Stimulated activated CD8-positive, alpha-beta memory T cell treated with anti-CD3 and anti-CD28 coated beads, Interleukin-4, amount 100 ng/mL, for 4 hours (primary cell): ENCODE measurements around the gene NAAA.
"Not testable (repeated sequence)": the region's sequence is repeated elsewhere in the genome, so short reads cannot be mapped to it uniquely, and the experiment has no call there.

Source experiments
- DNase-seq, 2 donors: peaks; one replicate each; pipeline ENCODE4 v3.0.0-alpha.2; 2020; ENCODE audit warnings: low read depth in 2 of 2, low spot score in 1 of 2

NAAA gene

DNA sequence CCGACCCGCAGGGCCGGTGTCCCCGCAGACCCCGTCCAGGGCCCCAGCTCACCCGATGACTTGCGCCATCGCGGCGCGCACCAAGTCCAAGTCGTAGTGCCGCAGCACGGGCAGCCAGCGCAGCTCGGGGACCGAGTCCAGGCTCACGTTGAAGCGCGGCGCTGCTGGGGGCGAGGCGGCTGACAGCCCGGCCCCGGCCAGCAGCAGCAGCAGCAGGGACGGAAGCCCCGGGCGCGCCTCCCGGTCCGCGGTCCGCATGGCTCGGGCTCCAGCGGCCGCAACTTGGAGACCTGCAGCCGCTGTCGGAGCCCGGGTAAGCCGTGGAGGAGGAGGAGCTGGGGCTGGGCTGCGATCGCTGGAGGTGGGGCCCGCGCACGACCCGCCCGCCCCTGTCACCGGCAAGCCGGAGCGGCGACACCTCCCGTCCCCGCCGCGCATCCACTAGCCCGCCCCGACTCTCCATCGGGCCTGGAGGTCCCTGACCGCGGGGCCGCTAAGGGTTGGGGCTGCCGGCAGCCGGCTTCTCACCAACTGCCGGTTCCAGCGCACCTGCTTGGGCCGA is at the start of gene NAAA:
Gene NAAA, minus strand, starts transcription at position 322 of the 562 bp plus-strand sequence. Its CDS starts 64 bp downstream, at position 258.
- peak; percentile 40 to 56 for DNase-seq

DNA sequence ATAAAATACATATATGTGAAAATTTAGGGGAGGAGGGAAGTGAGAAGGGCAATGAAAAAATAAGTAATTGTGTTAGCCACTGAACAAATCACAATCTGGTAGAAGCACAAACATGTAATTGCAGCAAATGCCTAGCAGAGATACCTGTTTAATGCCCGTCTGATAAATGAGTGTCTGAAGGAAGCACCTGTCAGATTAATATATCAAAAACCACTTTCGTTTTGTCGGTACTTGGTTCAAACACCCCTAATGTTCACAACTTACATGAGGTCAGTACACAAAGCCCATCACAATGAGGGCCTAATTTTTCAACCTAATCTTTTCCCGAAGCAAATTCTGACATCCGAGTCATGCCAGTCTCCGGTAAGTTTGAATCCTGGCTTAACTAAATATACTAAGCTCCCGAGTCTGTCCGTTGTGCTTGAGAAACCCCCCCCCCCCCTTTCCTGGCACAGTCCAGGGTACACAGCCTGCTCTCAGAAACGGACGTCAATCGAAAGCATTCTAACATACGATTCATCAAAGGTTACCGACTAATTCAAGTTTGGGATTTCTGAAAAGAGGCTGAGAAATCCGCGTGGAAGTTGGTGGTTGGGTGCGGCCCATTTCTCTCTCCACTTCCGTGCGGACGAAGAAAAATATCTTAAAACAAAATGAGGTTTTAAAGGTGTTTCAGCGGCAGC is 49.2 kb upstream of the NAAA start:
- DNase-seq = no peak

DNA sequence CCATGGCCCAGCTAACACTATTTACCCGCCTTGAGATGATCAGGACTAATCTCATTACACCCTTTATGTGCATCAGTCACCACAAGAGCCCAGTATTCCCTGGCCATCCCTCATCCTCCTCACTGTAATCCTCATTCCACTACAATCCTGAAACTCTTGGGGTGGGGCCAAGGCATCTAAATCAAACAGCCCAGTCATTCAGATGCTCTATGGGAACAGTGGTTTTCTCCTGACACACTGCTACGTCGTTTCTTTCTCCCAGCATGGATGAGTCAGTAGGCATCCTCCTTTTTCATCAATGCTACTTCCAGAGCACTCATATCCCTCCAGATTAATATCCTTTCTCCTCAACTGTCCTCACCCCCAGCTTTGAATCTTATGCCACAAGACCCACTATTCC is 44.3 kb upstream of the NAAA start:
- no peak for DNase-seq

DNA sequence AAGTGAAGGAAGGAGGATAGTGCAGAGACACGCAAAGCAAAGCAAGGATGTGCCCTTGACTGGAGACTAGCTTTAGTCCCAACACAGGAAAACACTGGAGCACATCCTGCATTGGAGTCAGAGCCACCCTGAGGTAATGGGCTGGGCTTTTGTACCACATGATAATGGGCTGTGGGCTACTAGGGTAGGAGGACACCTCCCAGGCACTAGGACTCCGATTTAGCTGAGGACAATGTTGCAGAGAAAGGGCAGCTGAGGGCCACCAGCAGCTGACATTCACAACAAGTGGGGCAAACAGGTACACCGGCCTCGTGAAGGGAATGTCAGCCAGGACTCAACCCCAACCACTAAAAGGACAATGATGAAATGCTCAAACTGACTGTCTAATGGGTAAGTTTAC is 39.8 kb upstream of the NAAA start:
- DNase-seq = no peak

DNA sequence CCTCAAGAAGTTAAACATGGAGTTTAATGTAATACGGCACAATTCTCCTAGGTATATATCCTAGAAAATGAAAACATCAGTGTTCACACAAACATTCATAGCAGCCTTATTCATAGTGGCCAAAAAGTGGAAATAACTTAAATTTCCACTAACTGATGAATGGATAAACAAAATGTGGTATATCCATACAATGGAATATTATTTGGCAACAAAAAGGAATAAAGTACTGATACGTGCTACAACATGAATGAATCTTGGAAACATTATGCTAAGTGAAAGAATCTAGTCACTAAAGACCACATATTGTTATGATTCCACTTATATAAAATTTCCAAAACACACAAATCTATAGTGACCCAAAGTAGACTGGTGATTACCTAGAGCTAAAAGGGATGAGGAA is 35.4 kb upstream of the NAAA start:
- DNase-seq = no peak

DNA sequence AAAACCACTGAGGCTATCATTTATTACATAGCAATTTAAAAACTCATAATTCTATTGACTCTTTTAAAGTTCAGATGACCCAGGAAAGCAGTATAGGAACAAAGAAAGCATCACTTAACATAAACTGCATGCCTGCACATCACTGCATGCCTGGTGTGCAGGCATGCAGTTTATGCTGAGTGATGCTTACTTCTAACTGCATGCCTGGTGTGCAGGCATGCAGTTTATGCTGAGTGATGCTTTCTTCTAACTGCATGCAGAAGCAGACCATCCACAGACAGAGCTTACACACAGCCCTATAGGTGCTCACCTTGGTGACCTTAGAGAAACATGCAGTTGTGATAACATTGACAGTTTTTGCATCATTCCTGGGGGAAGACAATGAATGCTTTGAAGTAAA is 33.0 kb upstream of the NAAA start:
- DNase-seq = no peak

DNA sequence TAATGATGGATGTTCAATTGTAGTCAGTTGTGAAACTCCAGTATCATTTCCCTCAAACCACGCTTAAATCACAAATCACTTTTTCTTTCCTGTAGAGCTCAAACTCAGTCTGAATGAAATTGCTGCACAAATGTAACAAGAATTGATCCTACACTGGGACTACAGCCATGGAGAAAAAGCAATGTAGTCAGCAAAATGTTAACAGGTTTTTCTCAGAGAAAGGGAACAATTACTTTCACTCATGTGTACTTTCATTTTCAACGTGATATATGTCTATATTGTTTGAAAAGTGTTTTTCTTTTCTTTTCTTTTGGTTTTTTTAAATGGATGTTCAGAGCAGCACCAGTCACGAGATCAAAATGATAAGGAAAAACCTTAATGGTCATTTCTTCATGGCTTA is 27.3 kb upstream of the NAAA start:
- no peak for DNase-seq

DNA sequence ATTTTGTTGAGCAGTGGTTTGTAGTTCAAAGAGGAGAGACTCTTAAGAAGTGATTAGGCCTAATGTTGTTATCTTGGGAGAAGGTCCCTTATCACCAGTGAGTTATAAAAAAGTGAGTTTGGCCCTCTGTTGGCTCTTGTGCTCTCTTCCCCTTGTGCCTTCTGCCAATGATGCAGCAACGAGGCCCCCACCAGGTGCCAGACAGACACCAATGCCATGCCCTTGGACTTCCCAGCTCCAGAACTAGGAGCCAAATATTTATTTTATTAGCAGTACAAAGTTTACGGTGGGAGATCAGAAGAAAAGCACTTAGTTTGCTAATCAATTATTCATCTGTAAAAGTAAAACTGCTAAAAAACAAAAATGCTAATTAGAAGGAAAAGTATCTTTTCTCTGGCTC is 22.7 kb upstream of the NAAA start:
- DNase-seq = no peak

DNA sequence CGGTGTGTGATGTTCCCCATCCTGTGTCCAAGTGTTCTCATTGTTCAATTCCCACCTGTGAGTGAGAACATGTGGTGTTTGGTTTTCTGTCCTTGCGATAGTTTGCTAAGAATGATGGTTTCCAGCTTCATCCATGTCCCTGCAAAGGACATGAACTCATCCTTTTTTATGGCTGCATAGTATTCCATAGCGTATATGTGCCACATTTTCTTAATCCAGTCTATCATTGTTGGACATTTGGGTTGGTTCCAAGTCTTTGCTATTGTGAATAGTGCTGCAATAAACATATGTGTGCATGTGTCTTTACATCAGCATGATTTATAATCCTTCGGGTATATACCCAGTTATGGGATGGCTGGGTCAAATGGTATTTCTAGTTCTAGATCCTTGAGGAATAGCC is 21.3 kb upstream of the NAAA start:
- not testable (repeated sequence) for DNase-seq

DNA sequence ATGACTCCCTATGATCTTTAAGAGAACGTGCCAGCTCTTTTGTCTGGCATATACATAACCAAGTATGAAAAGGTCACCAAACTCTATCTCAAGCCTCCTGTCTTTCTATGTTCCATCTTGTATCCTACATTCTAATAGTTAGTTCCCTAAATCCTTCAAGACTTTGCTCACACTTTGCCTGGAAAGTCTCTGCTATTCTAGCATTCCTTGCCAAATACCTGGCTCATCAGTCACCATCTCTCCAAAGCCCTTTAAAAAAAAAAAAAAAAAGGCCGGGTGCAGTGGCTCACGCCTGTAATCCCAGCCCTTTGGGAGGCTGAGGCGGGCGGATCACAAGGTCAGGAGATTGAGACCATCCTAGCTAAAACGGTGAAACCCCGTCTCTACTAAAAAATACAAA is 17.7 kb upstream of the NAAA start:
- not testable (repeated sequence) for DNase-seq

DNA sequence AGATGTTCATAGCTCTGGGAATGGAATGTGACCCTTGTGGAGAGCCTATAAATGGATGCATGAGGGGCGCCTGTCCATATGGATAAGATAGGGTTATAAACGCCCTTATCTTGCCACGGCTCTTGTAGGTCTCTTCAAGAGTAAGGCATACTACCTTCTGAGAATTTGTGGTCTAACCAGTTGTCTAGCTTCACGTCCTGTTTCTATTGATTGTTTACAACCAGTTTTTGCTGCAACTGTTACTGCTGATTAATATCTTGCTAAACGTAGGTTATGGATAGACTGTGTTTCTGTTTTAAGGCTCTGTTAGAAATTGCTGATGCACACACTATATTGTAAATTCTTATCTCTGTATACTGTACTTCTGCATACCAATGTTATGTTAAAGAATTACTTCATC is 14.0 kb upstream of the NAAA start:
- not testable (repeated sequence) for DNase-seq

DNA sequence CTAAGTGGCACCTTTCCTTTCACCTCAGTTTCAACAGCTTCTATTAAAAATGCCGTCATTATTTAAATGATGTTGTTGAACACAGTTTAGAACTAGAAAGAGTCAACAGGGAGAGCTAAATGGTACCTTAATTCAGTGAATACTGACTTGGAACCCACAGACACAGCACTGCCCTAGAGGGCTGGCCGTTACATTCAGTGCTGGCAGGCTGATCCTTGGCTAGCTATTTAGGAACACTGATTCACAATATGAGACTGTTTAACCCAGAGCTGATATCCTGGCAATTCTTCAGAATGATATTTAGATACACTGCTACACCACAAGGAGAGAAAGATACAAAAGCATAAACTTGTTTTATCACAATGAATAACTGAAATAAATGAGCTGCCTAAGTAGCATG is 12.7 kb upstream of the NAAA start:
- no peak for DNase-seq

DNA sequence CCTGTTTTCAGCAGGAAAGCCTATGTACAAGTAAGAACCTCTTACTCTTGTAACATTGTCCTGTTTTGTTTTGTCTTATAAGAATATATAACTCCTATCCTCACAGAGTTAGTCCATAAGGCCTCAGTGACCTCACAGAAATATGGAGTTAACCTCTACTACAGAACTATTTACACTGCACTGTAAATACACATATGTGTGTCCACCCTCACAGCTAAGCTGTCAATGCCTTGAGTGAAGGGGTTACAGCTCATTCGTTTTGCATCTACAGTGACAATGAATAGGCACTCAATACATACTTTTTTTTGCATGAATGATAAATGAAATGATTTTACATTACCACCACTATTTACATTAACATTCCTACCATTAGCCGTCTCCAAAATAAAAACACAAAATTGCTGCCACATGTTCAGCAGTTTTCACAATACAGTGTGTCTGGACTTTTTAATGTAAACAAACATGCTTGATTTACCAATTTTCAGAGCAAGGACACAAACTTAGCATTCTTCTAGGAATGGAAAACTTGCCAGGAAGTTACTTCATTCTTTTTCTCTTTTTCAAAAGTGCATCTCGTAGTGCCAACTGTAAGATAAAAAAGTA is 9.5 kb upstream of the NAAA start:
- no peak for DNase-seq

DNA sequence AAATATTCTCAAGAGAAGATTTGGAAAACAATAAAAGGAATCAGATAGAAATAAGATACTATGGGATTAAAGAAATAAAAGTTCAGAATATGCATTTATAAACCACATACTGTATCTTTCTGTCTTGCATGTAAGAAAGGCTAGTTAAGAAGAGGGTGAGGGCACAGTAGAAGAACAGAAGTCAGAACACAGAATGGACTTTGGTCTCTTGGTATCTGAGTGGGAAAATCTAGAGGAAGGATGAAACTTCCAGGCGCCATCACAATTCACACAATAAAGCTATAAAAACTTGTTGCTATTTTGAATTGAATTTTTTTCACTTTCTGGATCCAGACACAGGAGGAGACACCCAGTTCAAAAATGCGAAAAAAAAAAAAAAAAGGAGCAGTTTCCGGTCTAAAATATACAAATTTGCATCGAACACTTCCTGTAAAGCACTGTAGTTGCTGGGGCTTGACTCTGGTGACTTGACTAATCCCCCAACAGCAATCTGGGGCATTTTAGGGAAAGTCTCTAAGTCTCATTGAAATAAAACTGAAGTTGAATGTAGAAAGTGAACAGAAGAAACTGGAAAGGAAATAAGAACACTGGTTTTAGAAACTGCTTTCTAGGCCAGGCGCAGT is 8.1 kb upstream of the NAAA start:
- DNase-seq = no peak

DNA sequence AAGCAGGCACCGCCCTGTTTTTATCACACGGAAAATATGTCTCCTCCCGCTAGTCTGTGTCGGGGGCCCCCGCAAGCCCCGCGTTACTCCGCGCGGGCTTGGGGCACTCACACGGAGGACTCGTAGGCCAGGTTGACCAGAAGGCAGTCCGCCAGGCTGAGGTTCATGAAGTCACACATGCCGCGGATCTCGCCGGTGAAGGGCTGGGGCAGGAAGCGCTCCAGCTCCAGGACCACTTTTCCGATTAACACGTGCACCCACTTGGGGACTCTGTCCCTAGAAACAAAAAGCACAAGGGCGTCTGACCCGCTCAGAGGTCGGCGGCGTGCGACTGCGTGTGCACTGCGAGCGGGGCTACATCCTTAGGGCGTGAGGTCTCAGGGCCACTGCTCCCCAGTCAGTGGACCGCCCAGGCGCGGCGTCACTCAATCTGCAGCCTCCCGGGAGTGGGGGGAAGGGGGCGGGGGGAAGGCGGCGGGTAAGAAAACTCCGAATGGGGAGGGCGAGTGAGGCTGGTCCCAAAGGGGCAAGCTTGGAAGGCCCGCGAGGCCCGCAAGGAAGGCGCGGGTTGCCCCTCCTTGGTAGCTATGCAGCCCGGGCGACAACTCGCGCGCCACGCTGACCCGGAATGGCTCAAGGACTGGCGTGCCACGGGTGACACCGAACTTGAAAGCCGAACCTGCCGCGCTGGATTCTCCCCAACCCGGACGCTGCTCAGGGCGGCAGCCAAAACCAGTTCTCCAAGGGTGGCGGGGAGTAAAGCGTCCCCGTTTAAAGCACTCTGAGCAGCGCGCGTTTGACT is 722 bp downstream of the NAAA start:
- peak; percentile 36 to 51 for DNase-seq

DNA sequence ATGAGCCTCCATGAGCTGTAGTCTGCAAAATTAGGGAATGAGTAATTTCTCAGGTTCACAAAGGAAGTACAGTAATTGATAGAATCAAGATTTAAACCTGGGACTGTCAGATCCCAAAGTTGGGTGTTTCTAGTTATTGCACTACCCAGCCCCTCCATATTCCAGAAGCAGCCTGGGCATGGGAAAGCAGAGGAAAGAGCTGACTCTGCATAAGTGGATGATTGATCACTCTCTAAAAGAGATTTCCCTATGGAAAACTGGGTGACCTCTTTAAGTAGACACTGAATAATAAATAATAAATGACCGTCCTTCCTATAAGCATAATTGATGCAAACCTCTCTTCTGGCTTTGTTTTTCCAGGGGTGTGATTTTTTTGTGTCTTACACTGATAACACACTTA is 5.2 kb downstream of the NAAA start:
- no peak for DNase-seq

DNA sequence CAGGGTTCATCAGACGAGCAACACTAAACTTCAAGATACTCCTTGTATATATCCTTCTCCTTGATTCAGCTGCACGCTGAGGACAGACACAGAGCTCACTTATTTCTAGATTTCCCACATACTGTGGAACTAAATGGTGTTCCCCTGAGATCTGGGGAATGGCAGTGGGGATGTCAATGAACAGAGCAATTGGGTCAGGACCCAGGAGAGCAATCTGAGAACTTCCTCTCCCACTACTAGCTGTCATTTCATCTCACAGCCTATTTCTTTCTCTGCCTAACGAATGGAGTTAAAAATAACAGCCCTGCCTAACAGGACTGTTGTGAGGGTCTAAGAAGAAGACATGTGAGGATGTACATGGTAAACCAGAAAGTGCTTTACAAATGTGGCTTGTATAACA is 10.7 kb downstream of the NAAA start:
- no peak for DNase-seq

DNA sequence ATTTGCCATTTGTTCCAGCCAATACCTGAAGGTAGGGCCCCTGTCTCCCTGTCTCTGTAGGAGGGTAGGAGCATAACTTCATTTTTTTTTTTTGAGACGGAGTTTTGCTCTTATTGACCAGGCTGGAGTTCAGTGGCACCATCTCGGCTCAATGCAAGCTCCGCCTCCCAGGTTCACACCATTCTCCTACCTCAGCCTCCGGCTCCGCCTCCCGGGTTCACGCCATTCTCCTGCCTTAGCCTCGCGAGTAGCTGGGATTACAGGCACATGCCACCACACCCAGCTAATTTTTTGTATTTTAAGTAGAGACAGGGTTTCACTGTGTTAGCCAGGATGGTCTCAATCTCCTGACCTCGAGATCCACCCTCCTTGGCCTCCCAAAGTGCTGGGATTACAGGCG is 15.9 kb downstream of the NAAA start:
- DNase-seq = not testable (repeated sequence)

DNA sequence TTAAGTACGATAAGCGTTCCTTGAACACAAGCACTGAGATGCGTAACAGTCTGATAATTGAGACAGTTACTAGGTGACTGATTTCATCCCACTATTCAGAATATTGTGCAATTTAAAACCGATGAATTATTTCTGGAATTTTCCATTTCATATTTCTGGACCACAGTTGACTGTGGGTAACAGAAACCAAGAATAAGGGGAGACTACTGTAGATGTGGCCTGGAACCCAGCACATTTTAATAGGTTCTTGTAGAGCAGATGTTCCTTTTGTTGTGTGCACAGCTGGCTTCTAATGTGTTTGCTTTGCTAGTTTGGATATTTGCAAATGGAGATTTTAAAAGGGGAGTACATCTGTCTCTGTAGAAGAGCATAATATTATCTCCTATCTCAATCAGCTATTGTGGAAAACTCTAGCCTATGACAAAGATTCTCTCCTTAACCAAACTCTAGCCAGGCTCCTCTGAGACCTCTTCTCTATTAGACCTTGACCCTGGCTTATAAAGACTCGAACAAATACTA is 16.4 kb downstream of the NAAA start:
- no peak for DNase-seq

DNA sequence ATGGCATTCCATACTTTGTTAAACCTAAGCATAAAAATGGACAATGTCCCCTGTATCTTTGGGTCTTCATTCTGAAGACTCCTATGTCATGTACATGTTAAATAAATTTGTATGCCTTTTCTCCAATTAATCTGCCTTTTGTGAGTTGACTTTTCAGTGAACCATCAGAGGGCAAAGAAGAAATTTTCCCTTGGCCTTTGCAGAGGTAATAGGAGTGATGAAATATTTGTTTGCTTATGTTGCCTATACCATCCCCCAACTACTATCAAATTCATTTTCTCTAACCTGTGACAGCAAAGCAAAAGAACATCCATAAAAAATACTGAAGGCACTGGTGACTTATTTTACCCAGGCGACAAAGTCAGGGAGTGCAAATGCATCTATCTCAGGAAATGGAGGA is 18.2 kb downstream of the NAAA start:
- DNase-seq = no peak

DNA sequence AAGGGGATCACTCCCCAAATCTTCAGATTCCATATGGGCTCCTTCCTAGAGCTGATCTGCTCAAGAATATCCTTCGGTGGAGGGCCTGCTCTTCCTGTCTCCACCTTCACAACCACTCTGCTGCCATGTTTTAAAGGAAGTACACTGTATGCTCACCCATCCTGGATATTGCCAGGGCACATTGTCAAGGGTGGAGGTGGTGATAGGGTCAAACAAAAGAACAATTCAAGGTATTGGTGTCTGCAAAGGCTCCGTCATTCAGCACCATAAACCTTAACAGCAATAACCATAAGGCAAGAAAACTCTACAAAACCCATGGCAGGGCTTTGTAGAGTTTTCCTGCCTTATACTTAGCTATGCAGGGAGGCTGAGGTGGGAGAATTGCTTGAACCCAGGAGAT is 18.9 kb downstream of the NAAA start:
- no peak for DNase-seq
